GM19099 (cell line): ENCODE data around the gene KCNN3.

Experiments used
- POLR2A ChIP-seq: IDR thresholded peaks from 3 replicates; pipeline ENCODE4 v1.6.1; 2011; ENCODE audit warnings: low read depth; ENCODE audit not compliant: insufficient read length; ENCODE audit errors: extremely low read depth

Gene KCNN3

GRCh38 chr1:154820646-154821045 lies 49.4 kb downstream of the KCNN3 start:
- no peak for TF ChIP-seq POLR2A

GRCh38 chr1:154819628-154820590 lies 50.2 kb downstream of the KCNN3 start:
- TF ChIP-seq POLR2A: no peak

GRCh38 chr1:154818911-154819310 lies 51.2 kb downstream of the KCNN3 start:
- no peak for TF ChIP-seq POLR2A

GRCh38 chr1:154816937-154817336 lies 53.1 kb downstream of the KCNN3 start:
- TF ChIP-seq POLR2A: no peak

GRCh38 chr1:154816369-154816768 lies 53.7 kb downstream of the KCNN3 start:
- no peak for TF ChIP-seq POLR2A

- no peak for TF ChIP-seq POLR2A
Observed at GRCh38 chr1:154813846-154814505, 56.1 kb downstream of the KCNN3 start.

- TF ChIP-seq POLR2A: no peak
Observed at GRCh38 chr1:154813300-154813816, 56.7 kb downstream of the KCNN3 start.

GRCh38 chr1:154812877-154813276 lies 57.2 kb downstream of the KCNN3 start:
- TF ChIP-seq POLR2A: no peak

GRCh38 chr1:154810571-154810970 lies 59.5 kb downstream of the KCNN3 start:
- TF ChIP-seq POLR2A: no peak

- no peak for TF ChIP-seq POLR2A
Observed at GRCh38 chr1:154809436-154810413, 60.4 kb downstream of the KCNN3 start.

GRCh38 chr1:154808909-154809262 lies 61.2 kb downstream of the KCNN3 start:
- peak; percentile 40 for TF ChIP-seq POLR2A

GRCh38 chr1:154808261-154808908 lies 61.7 kb downstream of the KCNN3 start:
- TF ChIP-seq POLR2A: no peak

- no peak for TF ChIP-seq POLR2A
Observed at GRCh38 chr1:154807048-154807591, 63.0 kb downstream of the KCNN3 start.

- no peak for TF ChIP-seq POLR2A
Observed at GRCh38 chr1:154806333-154806732, 63.7 kb downstream of the KCNN3 start.
